Brain pericyte (primary cell): ENCODE measurements around the gene TACC2.
A peak's percentile ranks its signal among the peaks of the same experiment; 100 is the strongest.
"Not testable (repeated sequence)": the region's sequence is repeated elsewhere in the genome, so short reads cannot be mapped to it uniquely, and the experiment has no call there.

Experiments
- DNase-seq: peaks from one replicate; pipeline ENCODE4 v3.0.0-alpha.2; 2012; ENCODE audit warnings: low read depth, low spot score

TACC2 gene

DNA sequence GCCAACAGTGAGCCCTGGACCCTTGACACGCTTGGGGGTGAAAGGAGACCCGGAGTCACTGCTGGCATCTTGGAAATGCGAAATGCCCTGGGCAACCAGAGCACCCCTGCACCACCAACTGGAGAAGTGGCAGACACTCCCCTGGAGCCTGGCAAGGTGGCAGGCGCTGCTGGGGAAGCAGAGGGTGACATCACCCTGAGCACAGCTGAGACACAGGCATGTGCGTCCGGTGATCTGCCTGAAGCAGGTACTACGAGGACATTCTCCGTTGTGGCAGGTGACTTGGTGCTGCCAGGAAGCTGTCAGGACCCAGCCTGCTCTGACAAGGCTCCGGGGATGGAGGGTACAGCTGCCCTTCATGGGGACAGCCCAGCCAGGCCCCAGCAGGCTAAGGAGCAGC, 98.5 kb downstream of the TACC2 start:
- DNase-seq = no peak

DNA sequence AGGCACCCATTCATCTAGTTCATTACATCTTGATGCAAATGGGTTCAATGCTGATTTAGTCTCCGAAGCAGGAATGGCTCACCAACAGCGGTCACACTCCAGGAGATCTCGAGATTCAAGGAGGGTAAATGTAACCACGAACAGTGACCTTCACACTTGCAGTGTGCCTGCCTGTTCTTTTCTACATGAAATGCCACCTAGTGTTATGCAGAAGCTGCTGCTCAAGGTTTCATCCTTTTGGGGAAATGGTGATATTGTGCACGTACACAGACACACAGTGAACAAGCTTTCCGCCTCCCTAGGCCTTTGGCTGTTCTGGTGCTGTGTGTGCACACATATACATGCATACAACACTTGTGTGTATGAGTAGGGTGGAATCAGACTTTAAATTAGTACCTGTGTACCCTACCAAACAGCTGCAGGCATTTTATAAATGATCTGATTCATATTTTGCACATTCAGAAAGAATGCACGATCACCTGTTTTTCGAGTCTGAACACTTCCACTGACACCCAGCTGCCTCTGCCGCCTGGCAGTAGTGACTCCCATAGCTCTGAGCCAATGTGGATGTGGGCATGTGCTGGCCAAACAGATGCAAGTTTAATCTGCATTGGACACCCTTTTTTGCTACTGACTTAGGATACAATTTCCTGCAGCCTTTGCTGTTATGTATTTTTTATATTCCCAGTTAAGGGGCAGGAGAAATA, 100.5 kb downstream of the TACC2 start:
- DNase-seq = no peak

DNA sequence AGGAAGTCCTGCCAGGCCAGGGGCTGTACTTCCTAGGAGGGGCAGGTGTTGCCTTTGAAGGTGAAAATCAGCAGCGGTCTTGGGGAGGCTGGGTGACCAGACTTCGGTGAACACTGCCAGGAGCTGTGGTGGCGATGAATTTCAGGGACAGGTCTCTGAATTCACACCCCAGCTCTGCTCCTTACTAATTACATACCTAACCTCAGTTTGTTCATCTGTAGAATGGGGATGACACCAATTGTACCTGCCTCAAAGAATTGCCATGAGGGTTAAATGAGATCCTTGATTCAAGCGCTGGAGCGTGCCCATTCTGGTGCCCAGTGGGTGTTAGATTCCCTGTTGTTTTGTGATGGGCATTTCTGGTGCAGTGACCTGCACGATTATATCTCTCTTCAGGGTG, 102.8 kb downstream of the TACC2 start:
- DNase-seq = no peak

DNA sequence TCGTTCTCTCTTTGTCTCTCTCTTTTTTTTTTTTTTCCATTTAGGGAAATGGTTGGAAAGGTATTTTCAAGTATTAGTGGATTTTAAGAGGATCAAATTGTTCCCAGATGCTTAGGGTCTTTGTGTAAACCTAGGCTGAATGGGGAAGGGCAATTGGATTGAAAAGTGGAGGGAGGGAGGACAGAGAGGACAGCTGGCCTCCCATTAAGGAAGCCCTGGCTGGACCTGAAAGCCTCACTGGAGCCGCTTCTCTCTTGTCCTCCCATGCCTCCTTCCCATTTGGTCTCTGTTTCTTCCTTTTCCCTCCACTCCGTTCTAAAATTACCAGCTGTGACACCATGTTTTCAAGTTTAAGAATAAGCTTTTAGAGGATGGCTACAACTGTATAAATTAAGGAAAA, 104.1 kb downstream of the TACC2 start:
- no peak for DNase-seq

DNA sequence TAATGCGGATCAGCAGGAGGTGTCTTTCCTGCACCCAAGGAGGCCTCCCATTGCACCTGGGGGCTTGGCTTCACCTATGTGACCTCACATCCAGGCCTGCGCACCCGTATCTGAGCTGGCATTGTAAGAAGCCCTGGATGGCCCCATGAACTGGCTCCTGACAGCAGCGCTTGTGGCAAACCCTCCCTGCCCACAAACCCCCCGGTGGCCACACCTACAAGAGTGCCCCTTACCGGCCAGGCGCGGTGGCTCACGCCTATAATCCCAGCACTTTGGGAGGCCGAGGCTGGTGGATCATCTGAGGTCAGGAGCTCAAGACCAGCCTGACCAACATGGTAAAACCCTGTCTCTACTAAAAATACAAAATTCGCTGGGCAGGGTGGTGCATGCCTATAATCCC, 107.2 kb downstream of the TACC2 start:
- not testable (repeated sequence) for DNase-seq

DNA sequence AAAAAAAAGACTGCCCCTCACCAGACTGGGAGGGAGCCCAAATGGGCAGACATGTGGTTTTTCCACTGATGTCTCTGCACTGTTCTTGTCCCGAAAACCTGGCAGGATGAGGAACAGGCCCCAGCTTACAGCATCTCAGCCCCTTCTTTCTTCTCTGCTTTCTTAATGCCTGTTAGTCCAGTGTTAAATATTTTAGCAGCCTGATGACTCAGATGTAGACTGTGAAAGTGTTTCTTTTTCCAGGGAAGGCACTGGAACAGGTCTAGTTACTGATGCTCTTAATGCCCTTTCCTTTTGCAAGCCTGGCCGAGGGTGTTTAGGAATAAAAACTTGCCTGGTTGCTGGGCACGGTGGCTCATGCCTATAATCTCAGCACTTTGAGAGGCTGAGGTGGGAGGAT, 107.7 kb downstream of the TACC2 start:
- DNase-seq = no peak

DNA sequence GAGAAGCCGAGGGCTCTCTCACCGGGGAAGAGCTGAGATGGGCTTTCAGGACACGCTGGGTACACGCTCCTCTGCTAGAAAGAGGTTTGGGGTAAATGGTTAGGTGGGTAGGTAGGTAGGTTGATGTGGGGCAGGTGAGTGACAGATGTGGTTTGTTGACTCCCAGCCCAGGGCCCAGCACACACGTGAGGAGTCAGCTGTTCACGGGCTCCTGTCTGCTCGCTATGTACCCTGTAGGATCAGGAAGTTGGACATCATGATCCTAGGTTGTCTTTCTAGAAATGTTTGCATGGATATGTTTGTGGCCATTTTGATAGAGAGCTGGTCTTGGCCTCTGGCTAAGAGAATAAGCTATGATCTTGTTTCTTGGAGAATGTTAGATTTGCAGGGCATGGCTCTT, 109.0 kb downstream of the TACC2 start:
- DNase-seq = no peak

DNA sequence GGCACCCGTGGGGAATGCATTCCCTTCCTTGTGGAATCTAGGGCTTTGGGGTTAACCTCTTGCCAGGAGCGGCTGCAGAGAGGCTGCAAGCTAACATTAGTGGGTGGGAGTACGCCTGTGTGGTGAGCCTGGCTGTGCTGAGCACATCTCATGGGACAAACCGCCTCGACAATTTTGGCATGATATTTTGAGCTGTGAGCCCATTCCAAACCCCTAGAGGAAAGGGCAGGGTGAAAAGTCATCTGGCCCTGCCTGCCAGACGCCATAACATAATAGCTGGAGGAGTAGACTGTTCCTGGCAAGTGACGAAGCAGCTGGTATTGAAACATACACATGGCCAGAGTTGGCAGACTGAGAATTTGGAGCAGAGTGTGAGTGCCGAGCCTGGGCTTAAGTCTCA, 110.0 kb downstream of the TACC2 start:
- DNase-seq = no peak

DNA sequence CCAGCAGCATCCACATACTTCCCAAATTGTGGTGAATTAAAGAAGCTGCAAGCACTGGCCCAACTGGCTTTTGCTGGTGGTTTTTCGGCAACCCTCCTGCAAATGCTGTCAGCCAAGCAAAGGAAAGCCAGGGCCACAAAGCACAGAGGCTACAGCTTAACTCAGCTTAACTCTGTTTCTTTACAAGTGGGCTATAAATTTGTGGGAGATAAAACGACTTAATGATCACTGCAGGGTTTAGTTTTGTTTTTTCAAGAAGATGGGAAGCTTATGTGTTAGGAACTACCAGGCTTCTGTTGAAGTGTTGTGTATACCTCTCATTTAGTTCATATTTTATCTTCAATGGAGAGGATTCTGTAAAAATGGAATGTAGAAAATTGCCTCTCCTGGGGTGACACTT, 110.6 kb downstream of the TACC2 start:
- DNase-seq = no peak

DNA sequence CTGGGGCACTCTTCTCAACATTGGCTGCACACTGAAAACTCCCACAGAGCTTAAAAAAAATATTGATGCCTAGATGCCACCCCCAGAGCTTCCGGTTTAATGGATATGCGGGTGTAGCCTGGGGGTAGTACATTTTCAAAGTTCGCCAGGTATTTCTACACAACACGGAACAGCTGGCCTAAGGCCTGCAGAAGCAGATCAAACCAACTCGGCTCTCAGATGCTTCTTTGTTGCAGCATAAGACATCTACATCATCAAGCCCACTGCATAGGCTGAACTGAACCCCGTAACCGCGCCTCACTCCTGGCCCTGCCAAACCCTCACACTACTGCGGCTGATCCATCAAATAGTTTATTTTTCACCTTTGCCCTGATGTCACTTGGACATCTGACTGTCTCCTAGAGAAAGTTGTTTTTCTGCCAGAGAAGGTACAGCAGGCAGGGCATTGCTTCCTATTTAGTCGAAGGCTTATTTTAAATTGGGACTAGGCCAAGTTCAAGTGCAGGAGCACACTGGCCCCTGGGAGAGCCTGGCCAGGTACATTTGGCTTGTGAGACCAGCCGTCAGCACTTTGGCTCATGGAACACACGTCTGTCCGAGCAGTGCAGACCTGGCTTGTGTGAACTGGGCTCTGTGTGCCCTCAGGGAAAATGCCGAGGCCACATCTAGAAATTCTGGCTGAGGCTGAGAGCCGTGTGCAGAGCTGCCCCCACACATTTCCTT, 113.3 kb downstream of the TACC2 start:
- no peak for DNase-seq

DNA sequence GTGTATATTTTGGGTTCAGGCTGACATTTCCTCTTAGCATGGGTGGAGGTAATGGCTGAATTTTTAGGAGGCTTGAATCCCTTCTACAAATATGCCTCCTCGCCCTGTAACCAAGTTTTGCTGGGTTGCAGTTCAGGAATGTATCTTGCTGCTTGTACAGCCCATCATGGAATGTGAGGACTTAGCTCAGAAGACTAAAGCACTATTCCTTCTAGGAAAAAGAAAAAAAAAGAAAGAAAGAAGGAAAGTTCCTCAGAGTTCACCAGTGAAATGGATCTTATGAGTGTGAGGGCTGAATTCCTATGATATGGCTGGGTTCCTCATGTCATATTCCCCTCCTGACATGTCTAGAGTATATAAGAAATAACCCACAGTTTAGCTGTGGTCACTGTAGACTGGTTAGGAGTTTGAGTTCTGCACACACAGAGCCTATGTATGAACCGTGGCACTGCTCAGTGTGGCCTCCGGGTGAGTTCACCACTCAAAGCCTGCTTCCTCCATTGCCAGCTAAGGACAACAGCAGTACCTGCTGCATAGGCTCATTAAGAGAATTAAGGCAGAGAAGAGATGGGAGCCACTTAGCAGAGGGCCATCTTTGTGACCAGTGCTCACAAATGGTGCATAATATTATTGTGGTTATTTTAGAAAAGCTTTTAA, 114.0 kb downstream of the TACC2 start:
- DNase-seq = no peak

DNA sequence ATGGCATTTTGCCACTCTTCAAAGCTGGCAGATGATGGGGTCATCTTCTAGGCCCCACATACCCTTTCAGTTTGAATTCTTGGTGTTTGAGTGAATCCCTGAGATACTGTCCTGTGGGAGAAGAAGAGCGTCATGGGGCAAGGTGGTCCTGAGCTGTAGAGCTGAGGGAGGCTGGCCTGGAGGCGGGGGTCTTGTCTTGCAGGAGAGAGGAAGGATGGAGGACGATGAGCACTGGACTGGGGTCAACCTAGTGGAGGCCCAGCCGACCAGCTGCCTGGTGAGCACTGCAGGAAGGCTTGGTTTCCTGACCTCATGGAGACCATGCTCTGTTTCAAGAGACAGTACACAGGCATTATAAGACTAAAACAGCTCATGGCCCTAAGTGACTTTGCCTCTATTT, 114.6 kb downstream of the TACC2 start:
- DNase-seq = no peak

DNA sequence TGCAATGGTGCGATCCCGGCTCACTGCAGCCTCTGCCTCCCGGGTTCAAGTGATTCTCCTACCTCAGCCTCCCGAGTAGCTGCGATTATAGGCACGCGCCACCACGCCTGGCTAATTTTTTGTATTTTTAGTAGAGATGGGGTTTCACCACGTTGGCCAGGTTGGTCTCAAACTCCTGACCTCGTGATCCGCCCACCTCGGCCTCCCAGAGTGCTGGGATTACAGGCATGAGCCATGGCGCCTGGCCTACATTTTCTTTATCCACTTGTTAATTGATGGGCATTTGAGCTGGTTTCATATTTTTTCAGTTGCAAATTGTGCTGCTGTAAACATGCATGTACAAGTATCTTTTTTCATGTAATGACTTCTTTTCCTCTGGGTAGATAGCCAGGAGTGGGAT, 119.8 kb downstream of the TACC2 start:
- DNase-seq = not testable (repeated sequence)

DNA sequence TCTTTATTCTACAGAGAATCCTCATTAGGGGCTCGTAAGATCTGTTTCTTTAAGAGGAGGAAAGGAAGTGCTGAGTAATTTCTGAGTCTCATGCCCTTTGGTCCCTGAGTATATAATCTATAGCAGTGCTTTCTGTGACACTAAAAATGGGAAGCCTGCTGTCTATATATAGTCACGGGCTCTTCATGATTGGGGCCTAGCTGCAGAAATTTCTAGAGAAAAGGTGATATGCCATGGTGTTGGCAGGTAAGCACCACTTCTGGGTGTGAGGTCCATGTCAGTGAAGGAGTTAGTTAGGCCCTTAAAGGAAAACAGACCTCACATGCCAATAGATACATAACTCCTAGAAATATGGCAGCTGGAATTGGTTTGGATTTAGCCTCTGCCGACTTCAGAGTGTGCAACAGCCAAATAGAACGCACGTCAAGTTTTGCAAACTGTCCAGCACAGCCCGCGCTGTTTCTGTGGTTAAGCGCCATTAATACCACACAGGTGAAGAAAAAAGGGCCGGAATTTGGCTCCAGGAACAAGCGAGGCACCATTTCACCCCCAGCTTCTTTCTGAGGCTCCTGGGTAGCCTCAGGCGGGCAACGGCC, 123.2 kb downstream of the TACC2 start:
- DNase-seq = no peak

DNA sequence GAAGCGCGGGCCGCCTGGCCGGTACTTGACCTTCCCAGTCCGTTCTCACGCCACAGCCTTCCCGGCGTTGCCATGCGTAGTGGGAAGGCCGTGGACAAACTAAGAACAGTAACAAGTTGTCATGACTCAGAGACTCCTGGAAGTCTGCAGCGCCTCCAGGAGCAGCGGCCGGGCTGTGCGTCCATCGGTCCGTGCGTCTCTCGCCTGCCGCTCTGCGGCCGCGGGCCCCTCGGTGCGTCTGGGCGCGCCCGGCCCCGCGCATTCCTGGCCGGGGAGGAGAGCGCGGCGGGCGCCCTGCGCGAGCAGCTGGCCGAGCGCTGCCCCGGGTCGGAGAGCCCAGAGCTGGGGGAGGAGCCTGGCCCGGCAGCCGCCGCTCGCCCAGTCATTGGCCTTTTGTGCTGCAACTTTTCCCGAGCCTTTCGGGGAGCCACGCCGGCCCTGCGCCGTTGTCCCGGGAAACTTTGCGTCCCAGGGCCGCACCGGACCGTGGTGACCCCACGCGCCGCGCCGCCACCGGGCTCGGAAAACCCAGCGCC, 123.7 kb downstream of the TACC2 start:
- DNase-seq = peak; percentile 72

DNA sequence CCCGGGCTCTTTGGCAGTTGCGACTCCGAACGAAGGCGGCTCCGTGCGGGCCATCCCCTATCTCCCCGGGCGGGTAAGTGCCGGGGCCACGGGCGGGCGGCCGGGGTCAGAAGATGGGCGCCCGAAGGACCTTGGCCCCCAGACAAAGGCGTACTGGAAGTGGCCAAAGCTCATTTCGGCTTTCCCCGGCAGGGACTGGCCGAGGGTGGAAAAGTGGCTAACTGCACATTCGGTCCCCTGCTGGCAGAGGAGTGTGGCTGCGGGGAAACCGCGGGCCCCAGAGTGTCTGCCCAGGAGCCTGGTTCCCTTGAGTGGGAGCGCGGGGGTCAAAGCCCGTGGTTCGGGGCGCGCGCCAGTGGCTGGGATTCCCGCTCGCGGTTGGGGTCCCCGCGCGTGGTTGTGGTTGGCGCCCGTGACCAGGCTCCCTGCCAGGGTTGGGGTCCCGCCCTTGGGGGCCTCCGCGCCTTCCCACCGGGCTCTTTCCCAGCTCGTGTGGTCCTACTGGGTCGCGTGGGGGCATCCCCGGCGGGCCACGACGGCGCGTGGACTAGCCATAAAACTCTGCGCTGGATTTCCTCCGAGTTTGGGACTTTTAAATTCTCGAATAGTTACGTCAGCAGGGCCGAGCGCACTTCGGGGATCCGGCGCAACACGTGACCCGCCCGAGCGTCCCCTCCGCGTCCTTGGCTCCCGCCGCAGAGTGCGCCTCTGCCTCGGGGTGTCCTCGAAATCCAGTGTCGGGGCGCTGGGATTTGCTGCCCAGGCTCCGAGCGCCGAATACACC, 124.4 kb downstream of the TACC2 start:
- no peak for DNase-seq

DNA sequence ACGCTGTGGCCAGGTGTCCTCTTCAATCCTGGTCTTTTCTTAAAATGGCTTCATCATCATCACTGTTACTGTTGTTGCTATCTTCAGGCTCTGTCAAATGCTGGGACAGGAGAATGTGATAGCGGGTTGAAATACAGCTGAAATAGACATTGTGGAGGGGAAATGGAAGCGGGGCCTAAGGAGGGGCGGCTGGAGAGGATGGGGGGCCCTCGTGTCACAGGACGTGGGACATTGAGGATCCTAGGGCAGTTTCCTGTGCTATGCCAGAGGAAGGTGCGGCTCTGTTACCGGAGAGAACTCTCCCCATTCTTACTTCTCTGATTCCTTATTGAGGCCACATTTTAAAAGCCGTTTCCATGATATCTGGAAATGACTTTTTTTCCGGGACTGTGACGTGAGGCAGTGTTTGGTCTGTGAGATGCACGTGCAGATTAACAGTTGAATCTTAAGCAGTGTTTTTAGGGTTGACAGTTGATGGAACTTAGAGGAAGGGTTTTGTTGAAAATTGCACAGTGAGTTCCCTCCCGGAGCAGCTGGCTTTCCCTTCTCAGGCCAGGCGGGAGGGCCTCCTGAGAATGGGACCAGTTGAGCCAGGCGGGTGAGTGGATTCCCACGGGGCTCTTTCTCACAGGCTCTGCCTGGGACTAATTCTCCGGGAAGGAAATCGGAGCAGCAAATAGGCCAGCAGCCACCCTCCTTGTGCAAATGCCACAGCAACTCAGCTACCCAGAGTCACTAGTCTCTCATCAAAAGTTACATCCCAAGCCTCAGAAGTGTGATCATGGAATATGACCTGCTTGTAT, 125.2 kb downstream of the TACC2 start:
- no peak for DNase-seq

DNA sequence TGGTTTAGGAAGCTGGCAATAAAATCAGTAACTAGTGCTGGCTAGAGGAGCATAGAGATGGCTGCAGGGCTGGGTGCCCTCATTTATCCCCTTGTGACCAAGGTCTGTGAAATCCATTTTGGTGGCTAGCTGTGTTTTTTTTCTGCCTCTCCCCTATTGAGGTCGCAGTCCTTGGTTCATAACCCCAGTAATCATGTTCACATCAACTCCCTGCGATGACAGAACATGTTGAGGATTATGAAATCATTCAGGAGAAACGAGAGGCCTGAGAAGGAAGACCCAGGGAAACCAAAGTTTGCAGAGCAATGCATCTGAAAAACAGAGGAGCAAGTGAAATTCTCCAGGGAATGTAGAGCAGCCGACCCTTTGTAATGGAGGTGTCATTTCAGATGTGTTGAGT, 126.9 kb downstream of the TACC2 start:
- no peak for DNase-seq

DNA sequence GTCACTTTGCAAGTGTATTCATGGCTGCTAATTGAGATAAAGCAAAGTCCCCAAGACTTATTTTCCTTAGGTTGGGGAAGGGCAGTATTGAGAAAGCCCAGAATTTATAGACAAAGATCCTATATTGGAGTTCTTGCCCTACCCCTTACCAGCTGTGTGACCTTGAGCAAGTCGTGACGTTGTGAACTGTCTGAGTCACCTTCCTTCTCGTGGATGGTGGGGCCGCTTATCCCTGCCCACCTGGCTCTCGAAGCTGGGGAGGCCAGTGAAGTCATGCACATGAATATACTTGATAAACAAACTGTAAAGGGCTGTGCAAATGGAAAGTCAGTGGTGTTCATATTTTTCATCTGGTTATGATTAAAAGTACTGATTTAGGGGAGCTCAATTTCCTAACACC, 127.4 kb downstream of the TACC2 start:
- no peak for DNase-seq

DNA sequence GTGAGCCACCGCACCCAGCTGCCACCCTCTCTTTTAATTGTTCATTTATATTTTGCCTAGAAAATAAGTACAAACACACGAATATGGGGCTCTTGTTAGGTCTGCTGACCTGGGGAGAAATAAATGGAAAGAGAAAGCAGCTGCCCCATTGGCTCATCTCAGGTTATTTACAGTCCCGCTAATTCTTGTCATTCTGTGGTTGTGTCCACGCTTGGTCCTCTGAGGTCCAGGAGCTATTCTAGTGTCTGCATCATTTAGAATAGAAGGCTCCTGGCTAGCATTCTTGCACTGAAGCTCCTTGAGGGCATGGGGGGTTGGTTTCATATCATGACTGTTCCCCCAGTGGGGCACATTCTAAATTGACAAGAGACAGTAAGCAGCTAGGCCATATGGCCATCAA, 128.5 kb downstream of the TACC2 start:
- DNase-seq = no peak
